ENCODE measurements around the gene CRB2.
"Not testable (repeated sequence)": the region's sequence is repeated elsewhere in the genome, so short reads cannot be mapped to it uniquely, and the experiment has no call there.

Gene CRB2

DNA sequence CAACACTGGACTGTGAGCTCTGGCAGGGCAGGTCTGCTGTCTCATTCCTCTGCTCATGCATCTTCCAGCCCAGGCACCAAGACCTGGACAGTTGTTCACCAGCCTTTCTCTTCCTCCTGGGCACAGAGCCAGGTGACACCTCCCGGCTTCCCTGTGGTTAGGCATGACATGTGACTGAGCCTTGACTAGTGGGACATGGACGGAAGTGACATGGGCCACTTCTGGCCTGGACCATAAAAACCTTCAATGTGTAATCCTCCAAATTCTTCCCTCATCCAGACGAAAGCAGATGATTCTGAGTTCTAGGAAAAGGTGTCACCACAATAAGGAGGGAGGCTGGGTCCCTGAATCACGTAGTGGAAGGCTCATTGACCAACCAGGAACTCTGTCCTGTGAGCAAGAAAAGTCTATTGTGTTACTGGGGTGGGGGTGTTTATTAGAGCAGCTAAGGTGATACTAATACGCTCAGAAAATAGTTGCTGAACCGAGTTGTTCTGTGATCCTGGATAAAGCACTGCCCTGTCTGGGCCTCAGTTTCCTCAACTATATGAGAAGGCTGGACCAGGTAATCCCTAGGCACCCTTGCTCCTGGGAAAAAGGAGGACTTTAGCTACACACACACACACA lies 26.6 kb upstream of the CRB2 start:
- TF ChIP-seq, protein P1, sequence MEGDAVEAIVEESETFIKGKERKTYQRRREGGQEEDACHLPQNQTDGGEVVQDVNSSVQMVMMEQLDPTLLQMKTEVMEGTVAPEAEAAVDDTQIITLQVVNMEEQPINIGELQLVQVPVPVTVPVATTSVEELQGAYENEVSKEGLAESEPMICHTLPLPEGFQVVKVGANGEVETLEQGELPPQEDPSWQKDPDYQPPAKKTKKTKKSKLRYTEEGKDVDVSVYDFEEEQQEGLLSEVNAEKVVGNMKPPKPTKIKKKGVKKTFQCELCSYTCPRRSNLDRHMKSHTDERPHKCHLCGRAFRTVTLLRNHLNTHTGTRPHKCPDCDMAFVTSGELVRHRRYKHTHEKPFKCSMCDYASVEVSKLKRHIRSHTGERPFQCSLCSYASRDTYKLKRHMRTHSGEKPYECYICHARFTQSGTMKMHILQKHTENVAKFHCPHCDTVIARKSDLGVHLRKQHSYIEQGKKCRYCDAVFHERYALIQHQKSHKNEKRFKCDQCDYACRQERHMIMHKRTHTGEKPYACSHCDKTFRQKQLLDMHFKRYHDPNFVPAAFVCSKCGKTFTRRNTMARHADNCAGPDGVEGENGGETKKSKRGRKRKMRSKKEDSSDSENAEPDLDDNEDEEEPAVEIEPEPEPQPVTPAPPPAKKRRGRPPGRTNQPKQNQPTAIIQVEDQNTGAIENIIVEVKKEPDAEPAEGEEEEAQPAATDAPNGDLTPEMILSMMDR (IDR thresholded peaks at IDR 0.05; ENCODE audit: low read depth, low read length) = no peak
- no peak overlapping the region for H3K4me3 ChIP-seq (ENCODE audit: low read depth, low read length)

DNA sequence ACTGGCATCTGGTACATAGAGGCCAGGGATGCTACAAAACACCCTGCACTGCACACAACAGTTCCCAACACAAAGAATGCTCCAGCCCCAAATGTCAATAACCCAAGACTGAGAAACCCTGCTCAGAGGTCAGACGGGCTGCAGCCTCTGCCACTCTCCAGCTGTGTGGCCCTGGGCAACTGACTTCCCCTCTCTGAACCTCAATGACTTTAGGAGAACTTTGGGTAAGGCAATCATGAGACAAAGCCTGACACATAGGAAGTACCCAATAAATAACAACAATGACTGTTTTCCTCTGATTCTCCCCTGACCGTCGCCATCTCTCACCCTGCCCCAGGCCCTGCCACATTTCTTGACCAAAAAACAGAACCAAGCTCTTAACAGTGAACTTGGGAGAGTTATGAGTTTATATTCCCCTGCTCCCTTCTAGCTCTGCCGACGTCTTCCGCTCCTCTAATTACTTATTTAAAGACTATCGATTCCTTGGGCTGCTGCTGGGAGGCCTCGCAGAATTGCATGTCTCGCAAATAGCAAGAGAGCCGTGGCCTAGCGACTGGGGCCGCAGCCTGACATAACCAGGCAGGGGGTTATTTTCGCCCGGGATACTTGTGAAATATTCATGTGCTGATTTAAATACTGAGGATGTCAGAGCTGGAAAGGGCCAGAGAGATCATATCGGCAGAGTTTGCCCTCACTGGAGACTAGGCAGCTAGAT lies 24.5 kb upstream of the CRB2 start:
- H3K4me3 ChIP-seq (ENCODE audit: low read depth, low read length) = no peak overlapping the region
- TF ChIP-seq, protein P1 (IDR thresholded peaks at IDR 0.05; ENCODE audit: low read depth, low read length) = no peak

DNA sequence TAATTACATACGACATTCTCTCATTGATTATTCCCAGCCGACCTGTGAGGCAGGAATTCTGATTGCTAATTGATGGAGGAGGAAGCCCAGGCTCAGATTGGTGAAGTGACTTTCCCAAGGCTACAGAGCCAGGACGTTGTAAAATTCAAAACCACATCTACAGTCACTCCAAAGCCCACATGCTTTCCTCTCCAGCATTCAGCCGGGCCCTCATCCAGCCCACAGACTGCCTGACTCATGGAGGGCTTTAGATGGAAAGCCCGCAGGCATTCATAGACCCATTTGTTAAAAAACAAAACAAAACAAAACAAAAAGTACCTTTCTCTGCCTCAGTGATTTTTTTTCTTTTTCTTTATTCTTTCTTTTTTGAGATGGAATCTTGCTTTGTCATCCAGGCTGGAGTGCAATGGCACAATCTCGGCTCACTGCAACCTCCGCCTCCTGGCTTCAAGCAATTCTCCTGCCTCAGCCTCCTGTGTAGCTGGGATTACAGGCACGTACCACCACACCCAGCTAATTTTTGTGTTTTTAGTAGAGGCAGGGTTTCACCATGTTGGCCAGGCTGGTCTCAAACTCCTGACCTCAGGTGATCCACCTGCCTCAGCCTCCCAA lies 22.8 kb upstream of the CRB2 start:
- not testable (repeated sequence) for H3K4me3 ChIP-seq (ENCODE audit: low read depth, low read length)

DNA sequence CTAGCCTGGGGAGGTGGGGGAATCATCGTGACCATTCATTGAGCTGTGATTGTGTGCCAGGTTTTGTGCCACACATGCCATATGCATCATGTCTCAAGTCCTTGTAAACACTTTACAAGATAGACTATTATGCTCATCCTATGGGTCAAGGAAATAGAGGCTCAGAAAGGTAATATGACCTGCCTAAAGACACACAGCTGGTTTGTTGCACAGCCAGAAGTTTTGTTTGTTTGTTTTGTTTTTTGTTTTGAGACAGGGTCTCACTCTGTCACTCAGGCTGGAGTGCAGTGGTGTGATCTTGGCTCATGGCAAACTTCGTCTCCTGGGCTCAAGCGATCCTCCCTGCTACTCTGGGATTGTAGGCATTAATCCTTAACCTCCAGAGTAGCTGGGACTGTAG lies 21.4 kb upstream of the CRB2 start:
- H3K4me3 ChIP-seq (ENCODE audit: low read depth, low read length) = no peak overlapping the region
- TF ChIP-seq, protein P1 (IDR thresholded peaks at IDR 0.05; ENCODE audit: low read depth, low read length) = no peak

DNA sequence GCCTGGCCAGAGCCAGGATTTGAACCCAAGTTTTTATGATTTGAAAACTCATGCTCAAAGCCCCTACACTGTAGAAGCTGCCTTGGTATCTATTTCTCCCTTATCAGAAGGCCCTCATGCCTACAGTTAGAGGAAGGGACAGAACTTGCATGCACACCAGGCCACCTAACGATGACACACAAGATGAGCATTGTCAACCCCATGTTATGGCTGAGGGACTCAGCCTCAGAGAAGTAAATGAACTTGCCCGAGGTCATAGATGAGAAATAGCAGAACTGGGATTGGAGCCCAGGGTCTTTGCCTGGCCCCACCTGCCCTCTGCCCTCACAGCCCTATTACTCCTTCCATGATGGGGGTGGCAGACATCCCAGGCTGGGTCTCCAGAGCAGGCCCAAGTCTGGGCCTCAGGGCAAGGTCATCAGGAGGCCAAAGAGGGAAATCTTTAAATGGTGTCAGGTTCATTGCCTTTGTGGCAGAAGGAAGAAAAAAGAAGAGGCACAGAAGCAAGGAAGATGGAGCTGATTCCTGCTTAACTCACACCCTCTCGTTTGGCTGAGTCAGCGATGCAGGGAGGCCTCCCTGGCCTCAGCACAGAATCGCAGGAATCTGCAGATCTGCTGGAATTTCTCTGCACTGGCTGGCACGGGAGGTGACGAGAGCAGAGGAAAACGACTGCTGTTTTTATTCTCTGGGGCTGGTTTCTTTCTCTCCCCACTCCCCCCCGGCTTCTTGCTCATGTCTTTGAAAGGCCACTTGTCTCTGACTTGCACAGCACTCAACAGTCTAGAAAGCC lies 20.6 kb upstream of the CRB2 start:
- TF ChIP-seq, protein P1 (IDR thresholded peaks at IDR 0.05; ENCODE audit: low read depth, low read length) = no peak
- H3K4me3 ChIP-seq (ENCODE audit: low read depth, low read length) = no peak overlapping the region

DNA sequence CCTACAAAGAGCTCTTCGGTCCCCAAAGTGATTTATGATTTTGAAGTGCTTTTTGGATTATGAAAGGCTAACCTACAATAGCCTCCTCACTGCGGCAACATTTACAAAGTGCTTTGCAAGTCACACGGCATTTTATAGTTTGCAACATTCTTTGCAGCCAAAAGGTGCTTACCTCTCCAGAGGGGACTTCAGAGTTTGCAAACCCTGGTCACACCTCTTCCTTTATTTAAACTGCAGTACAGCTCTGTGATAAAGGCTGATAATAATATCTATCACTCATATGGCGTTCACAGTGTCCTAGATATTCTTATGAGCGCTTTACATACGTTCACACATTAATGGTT lies 20.0 kb upstream of the CRB2 start:
- TF ChIP-seq, protein P1 (IDR thresholded peaks at IDR 0.05; ENCODE audit: low read depth, low read length) = no peak
- H3K4me3 ChIP-seq (ENCODE audit: low read depth, low read length) = no peak overlapping the region

DNA sequence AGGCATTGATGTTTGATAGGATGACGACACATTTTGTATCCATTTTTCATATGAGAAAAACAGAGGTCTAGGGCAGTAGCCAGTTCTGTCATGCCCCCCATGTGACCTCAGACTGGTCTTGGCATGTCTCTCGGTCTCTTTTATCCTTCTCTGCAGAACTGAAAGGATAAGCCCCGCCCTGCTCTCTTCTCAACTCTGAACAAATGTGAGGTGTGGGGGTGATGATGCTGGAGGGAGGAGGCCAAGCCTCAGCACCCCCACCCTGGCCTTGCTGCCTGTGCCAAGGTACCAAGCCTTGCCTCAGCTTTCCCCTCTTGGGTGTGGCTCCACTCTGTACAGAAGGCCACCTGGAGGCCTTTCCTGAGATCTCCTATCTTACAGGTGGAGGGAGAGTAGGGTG lies 19.5 kb upstream of the CRB2 start:
- TF ChIP-seq, protein P1 (IDR thresholded peaks at IDR 0.05; ENCODE audit: low read depth, low read length) = no peak
- H3K4me3 ChIP-seq (ENCODE audit: low read depth, low read length) = no peak overlapping the region
